ENCODE results near the gene SNRPE. TPM values are rescaled to one million over a fixed set of nuclear protein-coding genes. Genes with fewer than 3 reads are reported as not detected.

The SNRPE gene
- total and polyA plus RNA-seq, 9 of the 15 experiments (the other 6 are each of a cell fraction or from before 2014, with no cell fraction given) = 216 to 1,893 (median 487) TPM

GRCh38 chr1:203871114-203871880 is 9.9 kb downstream of the SNRPE start (continued):
- TF ChIP-seq JUND (IDR thresholded peaks at IDR 0.05; ENCODE audit: borderline replicate concordance, low read depth, low read length) = 0 out of 2 replicates have a peak, but pooled peaks have one; percentile 20
- TF ChIP-seq JUND (tag; IDR thresholded peaks at IDR 0.05; ENCODE audit: borderline replicate concordance, low read depth, low read length) = no peak
- TF ChIP-seq ATF4 (CRISPR knock-in tag; IDR thresholded peaks at IDR 0.05) = 0 out of 2 replicates have a peak, but pooled peaks have one; percentile 9
- TF ChIP-seq MAZ (CRISPR knock-in tag; conservative IDR thresholded peaks at IDR 0.05 in 1 of 2, IDR thresholded peaks at IDR 0.05 in 1 of 2) = peak in 1 of 2 experiments; percentile 25; a peak in 1 of 4 replicates
- TF ChIP-seq REST (IDR thresholded peaks at IDR 0.05; ENCODE audit: borderline replicate concordance) = peak; percentile 85; the same call in 1 of the 2 replicates
- TF ChIP-seq REST (CRISPR knock-in tag; IDR thresholded peaks at IDR 0.05; ENCODE audit: low read depth) = 0 out of 2 replicates have a peak, but pooled peaks have one; percentile 24
- 0 out of 4 replicates have a peak, but pooled peaks of 1 of the 2 experiments have one; percentile 36 for TF ChIP-seq MLLT1 (IDR thresholded peaks at IDR 0.05)
- 0 out of 2 replicates have a peak, but pooled peaks have one; percentile 8 for TF ChIP-seq POLR2AphosphoS5 (IDR thresholded peaks at IDR 0.05; ENCODE audit: control insufficient read depth, insufficient read depth, low read depth, low read length)
- 0 out of 2 replicates have a peak, but pooled peaks have one; percentile 20 for TF ChIP-seq ZNF384 (IDR thresholded peaks at IDR 0.05; ENCODE audit: low read depth, low read length)
- peak; percentile 55; the same call in 1 of the 2 replicates for TF ChIP-seq SMAD3 (CRISPR knock-in tag; conservative IDR thresholded peaks at IDR 0.05)
- TF ChIP-seq ARID3A (IDR thresholded peaks at IDR 0.05; ENCODE audit: borderline replicate concordance, low read depth, low read length) = peak; percentile 54; the same call in 1 of the 2 replicates

All from K562 (cell line).